NCI-H345 treated with DMSO at 0.1 percent for 48 hours (cell line): ENCODE measurements around the gene C12orf75.
"Not testable (repeated sequence)": the region's sequence is repeated elsewhere in the genome, so short reads cannot be mapped to it uniquely, and the experiment has no call there.

Source experiments
- DNase-seq: peaks from one replicate; lab custom pipeline; 2025; ENCODE audit not compliant: unreplicated experiment; lab: John Stamatoyannopoulos, UW

The C12orf75 gene

DNA sequence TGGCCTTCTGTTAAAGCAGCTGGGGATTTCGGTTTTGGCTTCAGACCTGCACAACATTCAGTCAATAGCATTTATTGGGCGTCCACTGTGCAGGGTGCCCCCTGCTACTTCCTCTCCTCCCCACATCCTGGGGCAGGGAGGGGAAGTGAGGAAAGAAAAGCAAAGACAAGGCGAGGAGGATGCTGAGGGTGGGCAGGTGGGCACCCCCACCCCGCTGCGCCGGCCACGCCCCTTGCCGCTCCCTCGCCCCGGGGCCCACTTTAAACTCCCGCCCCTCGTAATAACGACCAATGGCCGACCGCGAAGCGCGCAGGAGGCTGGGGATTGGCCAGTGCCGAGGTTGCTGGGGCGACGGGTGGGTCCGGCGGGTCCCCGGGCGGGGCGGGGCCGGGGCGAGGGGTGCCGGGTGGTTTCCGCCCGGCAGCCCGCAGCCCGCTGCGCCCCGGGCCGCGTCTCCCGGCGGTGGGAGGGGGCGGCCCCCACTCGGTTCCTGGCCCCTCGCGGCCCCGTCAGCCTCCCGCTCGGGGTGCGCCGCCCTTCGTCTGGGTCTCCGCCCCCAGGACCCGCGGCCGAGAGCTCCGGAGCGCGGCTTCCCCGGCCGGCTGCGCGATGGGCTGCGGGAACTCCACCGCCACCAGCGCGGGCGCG, at the start of gene C12orf75:
Gene C12orf75, plus strand, starts transcription at position 409 of the 648 bp plus-strand sequence. Its CDS starts 201 bp downstream, at position 610.
- peak; percentile 65 for DNase-seq

DNA sequence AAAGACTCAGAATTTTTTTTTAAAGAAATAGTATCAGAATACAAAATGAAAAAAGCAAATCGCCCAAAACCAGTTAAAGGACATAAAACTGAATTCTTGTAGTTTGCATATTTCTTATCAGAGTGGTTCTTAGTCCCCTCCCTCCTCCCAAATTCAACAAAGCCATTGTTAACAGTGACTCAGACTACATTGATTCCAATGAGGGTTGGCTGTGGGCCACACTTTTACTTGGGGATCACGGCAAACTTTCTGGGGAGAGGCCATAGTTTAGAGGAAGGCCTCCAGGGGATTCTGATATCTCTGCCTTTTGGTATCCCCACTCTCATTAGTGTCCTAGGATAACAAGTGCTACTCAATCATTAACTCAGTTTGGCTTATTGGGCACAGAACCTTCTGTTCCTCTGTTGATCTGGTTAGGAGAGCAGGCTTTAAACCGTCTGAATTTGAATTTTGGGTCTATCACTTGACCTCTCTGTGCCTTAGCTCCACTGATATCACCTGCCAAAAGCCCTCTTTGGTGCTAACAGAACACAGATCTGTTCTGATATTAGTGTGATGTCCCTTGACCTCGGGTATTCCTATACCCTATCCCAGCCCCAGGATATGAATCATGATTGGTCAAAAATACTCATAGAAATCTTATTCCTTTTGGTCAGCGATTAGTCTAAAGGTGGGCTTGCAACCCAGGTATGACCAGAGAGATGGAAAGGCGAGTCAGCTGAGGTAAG, 49.4 kb upstream of the C12orf75 start:
- no peak for DNase-seq

DNA sequence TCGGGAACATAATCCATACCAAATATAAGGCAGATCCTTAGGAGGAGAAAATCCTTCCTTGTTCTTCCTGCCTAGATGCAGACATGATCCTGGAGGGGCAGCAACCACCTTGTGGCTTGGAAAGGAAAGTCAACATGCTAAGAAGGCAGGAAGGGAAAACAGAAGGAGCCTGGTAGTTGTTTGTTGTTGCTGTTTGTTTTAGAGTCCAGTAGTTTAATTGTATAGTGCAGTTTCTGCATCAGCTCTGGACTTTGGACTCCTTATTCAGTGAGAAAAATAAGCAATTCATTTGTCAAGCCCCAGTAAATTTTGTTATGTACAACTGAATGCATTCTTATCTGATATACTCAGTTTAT, 48.8 kb upstream of the C12orf75 start:
- DNase-seq: no peak

DNA sequence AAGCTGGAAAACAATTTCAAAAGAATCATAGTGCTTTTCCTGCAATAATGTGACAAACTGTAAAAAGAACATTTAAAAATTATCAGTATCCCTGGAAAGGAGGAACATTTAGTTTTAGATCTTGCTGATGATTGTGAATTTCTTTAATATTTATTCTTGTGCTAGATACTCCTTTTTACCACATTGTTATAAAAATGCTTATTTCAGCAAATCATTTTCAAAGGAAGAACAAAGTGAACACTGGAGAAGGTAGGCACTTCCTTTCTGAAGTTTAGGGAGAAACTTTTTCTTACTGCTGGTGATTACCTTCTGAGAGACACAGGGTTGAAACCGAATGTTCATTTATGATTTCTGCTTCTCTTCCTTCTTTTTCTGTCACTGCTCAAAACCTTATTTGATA, 45.1 kb upstream of the C12orf75 start:
- no peak for DNase-seq

DNA sequence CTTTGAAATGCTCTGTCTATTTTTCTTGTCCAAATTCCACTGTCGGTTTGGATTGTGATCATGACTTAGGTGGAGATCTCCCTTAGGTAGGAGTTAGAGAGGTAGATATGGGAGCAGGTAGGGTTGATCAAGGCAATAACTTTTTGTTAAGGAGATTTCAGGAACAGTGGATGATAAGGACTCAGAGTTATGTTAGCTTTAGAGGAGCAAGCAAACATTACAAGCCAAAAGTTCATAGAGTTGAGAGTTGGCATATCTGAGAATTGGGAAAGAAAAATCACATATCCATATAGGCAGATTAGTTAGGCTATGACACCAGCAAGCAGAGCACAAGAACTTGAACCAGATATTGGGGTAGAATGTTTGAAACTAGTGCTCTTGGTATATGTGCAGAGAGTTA, 43.1 kb upstream of the C12orf75 start:
- no peak for DNase-seq

DNA sequence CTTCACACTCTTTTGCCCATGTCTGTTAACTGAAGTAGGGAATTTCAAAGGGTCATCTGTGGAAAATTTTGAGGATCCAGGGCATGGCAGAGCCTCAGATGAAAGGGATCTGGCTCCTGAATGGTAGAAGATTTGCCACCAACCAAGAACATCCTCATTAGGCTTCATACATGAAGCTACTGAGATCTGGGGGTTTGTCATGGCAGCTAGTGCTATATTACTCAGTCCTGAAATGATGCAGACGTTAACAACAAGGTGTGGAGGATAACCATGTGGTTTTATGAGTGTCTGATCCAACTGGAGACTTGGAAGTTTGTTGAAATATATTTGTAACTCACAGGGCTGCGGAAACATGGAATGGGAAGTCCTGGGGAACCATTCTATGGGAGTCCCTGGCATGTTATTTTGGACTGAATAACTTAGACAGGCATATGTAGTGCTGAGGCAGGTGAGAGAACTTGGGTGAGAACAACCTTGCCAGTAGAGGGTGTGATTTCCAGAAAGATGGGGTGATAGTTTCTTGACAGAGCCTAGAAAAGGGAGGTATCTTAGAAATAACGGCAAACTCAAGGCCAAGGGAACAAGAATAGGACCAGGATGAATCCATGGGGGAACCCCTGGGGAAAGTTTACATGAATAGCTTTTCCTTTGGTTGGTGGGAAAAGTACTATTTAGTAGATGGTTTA, 42.0 kb upstream of the C12orf75 start:
- DNase-seq: no peak

DNA sequence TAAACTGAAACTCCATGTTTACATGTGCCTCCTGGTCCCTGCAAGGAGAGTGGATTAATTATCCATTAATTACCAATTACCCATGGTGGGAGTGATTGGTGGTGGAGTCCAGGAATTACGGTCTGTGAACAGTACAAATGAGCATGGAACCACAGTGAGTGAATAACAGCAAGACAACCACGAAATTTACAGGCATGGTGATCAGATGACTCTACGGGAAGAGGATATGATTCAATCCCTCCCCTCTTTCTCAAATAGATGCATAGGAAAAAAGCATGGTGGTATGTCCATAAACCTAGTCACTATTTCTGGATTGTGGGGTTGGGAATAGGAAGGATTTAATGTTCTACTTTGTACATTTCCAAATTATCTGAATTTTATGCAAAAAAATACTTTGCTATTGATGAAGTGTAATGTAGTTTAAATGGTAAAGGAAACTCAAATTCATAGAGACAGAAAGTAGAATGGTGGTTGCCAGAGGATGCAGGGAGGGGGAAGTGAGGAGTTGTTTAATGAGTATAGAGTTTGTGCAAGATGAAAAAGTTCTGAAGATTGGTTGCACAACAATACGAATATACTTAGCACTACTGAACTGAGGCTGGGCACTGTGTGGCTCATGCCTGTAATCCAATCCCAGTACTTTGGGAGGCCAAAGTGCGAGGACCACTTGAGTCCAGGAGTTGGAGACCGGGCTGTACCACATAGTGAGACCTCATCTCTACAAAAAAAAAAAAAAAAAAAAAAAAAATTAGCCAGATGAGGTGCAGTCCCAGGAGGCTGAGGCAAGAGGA, 41.2 kb upstream of the C12orf75 start:
- DNase-seq: no peak

DNA sequence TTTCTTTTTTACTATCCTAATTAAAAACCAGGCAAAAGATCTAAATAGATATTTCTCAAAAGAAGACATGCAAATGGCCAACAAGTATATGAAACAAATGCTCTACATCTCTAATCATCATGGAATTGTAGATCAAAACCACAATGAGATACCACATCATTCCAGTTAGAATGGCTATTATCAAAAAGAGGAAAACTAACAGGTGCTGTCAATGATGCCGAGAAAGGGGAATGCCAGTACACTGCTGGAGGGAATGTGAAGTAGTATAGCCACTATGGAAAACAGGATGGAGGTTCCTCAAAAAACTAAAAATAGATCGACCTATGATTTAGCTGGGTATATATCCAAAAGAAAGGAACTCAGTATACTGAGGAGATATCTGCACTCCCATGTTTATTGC, 39.0 kb upstream of the C12orf75 start:
- DNase-seq: no peak

DNA sequence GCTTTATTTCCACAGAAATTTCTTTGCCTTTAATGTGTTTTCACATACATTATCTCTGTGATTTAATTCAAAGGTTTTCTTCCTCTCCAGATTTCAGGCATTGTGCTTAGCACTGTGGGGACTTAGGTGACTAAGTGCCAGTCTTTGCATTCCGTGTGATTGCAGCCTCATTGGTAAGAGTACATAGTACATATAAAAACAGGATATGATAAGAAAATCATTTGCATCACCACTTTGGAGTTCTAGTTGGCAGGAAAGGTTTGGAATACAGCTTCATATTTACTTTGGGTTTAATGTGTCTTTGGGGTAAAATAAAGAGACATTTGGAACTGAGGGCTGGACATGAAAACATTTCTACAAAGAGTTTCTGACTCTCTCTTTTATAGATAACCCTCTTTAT, 37.8 kb upstream of the C12orf75 start:
- DNase-seq: no peak

DNA sequence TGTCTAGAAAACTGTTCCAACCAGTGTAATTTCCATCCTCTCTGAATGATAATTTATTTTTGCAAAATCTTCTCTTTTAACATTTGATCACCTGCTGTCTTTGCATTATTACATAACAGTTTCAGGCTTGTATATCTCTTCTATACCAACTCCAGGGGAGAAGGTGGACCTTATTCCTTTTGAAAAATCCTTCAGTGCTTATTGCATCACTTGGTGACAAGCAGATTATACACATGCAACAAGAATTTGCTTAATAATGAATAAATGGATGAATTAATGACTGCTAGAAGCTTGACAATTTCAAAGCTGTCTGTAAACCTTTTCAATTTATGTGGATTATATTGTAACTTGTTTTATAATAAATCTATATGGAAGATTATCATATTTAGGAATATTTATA, 37.3 kb upstream of the C12orf75 start:
- no peak for DNase-seq

DNA sequence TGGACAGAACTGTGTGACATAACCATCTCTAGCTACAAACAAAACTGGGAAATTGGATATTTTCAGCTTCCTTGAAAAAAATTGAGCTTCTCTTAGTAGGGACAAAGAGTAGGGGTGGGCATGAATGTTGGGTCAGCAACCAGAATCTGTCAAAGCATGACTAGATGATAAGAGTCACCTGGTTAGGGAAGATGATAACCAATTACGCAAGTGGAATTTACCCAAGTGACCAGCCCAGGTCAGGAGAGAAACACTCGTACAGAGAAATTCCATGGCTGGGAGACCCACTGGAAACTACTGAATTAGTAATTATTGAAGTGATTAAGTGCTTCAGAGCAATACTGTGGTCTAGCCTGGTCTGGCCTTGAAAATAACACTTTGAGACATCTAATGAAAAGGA, 36.3 kb upstream of the C12orf75 start:
- no peak for DNase-seq

DNA sequence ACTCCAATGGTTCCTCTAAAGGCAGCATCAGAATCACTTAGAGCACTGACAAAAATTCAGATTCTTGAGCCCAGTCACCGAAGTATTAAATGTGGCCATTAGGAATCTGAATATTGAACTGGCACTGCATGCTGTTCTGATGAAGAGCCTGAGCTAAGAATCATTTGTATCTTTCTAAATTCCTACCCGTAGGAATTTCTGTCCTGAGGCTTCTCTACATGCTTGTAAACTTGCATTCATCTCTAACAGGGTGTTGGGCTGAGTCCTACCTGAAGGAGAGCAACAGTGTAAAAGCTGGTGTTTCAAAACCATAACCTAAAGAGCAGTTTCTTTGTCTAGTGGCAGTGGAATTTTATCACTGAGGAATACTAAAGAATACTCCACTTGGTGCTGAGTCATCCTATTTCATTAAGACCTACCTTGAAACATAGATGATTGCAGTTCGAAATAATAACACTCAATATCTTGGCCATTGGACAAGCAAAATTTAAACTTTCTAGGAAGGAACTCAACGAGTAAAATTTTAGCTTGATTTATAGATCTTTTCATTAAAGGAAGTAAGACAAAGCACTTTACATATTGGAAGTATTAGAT, 35.5 kb upstream of the C12orf75 start:
- DNase-seq: no peak

DNA sequence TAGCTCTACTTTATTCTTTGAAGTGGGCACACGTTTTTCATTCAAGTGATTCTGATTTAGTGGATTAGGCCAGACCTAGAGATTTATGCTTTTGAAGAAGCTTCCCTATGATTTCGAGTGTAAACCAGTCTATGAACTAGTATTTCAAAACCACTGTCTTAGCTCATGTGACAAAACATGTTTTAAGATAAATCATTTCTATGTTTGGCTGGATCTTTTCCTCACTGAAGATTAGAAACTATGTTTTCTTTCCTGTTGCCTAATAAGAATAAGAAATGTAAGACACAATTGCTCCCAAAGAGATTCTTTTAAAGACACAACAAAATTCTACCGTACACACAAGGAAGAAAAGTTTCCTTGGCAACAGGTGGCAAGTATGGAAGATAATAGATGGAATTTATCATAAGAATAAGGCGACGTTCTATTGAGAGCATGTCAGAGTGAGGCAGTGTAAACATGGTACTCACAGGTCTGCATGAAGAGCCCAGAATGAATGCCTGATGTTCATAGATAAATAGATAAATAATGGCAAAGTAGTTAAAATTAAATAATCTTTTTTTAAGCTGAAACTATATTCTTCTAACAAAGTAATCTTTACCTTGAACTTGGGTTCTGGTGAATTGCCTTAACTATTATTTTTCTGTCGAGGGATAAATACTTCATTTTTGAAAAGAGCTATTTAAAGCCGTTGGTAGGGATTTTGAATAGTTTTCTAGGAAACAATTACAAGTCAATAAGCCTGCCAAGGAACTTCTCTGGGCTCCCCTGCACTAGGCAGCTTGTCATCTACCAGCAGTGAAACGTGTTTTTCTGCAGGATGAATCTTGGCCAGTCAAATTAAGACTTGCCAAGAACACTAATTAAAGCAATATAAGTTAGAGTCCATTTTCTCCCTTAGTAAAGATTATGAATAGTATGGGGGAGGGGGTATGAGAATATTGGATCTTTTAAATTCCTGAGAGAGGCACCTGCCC, 34.1 kb upstream of the C12orf75 start:
- peak; percentile 23 for DNase-seq

DNA sequence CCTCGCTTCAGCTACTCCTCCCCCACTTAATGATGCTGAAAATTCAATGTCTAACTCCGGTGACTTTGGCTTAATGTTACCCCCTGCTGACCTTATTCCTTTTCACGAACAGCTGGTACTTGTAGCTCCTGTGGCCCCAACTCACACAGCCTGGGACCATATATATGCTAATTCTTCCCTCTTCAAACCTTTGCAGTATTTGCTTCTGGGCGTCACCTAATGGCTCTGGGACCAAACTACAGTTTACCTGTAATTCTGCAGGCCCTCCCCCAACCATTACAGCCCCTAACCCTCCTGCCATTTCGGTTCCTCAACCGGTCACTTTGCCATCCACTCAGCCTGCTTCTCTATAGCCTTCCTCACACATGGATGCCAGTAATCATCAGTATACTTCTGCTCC, 29.6 kb upstream of the C12orf75 start:
- no peak for DNase-seq

DNA sequence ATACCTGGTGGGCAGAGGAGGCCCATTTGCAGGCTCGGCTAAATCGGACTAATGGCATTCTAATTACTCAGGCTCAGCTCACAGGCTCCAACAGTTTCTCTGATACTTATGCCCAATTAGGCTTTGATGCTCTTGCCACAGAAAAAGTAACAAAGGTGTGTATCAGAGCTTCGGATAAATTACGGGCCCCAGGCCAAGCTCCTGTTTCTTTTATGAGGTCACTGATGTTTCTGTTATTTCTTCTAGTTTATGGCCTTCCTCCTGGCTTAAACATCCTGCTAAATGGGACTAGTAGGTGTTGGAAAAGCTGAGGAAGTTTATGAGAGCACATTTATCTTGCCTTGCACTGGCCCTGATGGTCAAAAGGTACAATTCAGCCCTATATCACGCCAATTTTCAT, 28.8 kb upstream of the C12orf75 start:
- no peak for DNase-seq

DNA sequence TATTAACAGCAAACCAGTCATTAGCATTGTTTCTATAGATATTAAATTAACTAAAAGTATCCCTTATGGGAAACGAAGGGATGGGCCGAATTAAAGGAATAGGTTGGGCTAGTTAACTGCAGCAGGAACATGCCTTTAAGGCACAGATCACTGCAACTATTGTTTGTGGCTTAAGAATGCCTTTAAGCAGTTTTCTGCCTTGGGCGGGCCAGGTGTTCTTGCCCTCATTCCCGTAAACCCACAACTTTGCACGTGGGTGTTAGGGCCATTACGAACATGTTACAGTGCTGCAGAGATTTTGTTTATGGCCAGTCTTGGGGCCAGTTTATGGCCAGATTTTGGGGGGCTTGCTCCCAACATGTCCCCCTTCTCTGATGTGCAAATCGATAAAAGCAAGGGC, 27.5 kb upstream of the C12orf75 start:
- DNase-seq: not testable (repeated sequence)

DNA sequence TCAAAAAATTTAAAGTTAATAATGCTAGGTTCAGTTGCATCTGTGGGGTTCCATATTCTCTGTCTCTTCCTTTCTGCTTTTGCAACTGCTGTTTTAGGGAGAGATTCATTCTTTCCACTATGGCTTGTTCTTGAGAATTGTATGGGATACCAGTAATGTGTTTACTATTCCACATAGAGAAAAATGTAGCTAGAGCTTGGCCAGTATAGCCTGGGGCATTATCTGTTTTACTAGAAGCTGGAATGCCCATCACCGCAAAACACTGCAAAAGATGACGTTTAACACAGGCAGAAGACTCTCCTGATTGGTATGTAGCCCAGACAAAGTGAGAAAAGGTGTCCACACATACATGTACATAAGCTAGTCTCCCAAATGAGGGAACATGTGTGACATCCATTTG, 25.9 kb upstream of the C12orf75 start:
- not testable (repeated sequence) for DNase-seq

DNA sequence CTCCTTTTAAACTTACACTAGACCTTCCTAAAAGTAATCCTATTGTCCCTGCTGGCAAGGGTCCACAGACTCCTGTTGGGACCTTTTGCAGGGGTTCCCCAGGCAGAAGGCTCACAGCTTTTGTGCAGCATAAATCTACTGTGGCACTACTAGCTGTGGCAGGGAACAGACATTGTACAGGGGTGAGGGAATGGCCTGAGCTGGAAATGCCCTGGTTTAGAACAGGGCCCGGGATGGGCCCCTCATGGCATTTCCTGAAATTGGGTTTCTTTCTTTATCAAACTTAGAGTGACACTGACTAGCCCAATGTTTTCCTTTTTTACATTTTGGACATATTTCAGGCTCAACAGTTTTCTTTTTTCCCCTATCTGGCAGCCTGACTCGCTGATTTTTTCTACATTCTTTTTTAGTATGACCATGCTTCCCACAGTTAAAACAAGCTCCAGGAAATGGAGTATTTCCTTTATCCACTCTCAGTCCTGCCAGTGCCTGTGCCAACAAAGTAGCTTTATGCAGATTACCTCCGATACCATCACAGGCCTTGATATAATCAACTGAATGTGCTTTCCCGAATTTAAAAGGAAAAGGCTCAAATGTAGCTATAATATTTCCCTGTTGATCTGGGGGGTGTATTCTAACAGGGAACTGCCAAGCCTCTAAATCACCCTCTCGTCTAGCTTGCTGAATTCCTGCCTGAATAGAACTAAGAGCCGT, 22.7 kb upstream of the C12orf75 start:
- not testable (repeated sequence) for DNase-seq

DNA sequence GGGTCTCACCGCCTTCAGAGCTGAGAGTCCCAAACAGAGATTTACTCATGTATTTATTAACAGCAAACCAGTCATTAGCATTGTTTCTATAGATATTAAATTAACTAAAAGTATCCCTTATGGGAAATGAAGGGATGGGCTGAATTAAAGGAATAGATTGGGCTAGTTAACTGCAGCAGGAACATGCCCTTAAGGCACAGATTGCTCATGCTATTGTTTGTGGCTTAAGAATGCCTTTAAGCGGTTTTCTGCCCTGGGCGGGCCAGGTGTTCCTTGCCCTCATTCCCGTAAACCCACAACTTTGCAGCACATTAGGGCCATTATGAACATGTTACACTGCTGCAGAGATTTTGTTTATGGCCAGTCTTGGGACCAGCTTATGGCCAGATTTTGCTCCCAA, 21.7 kb upstream of the C12orf75 start:
- not testable (repeated sequence) for DNase-seq
